ENCODE data around the gene SMARCA4.

The SMARCA4 gene

DNA sequence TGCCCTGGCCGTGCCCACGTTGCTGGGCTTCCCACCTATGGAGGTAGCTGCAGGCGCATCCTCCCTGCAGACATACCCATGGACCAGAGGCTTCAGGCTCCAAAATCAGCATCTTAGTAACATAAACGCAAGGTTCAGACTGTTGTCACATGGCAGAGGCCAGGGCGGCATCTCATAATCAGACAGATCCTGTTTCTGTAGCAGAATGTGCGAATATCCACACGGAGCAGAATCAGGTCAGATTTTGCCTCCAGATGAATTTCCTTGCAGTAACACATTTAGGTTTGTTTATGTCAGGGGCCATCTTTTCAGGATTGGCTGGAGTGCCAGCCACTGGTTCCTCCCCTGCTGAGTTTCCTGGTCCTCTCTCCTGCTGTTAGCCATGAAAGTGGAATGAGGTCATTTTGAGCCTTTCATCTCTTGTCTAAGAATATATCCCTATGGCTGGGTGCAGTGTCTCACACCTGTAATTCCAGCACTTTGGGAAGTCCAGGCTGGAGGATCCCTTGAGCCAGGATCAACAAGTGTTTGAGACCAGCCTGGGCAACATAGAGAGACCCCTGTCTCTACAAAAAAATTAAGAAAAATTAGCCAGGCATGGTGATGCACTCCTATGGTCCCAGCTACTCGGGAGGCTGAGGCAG lies 20.5 kb downstream of the SMARCA4 start (continued):
- TF ChIP-seq, protein P1, sequence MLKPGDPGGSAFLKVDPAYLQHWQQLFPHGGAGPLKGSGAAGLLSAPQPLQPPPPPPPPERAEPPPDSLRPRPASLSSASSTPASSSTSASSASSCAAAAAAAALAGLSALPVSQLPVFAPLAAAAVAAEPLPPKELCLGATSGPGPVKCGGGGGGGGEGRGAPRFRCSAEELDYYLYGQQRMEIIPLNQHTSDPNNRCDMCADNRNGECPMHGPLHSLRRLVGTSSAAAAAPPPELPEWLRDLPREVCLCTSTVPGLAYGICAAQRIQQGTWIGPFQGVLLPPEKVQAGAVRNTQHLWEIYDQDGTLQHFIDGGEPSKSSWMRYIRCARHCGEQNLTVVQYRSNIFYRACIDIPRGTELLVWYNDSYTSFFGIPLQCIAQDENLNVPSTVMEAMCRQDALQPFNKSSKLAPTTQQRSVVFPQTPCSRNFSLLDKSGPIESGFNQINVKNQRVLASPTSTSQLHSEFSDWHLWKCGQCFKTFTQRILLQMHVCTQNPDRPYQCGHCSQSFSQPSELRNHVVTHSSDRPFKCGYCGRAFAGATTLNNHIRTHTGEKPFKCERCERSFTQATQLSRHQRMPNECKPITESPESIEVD (tag by site-specific recombination; IDR thresholded peaks at IDR 0.05) = no peak
- TF ChIP-seq ZNF600 (tag by site-specific recombination; IDR thresholded peaks at IDR 0.05) (peak; percentile 62), ZEB2 (tag by site-specific recombination; IDR thresholded peaks at IDR 0.05) (peak; percentile 66; the same call in 1 of the 2 replicates), ZBTB21 (tag by site-specific recombination; IDR thresholded peaks at IDR 0.05) (no peak), BCL11B (tag by site-specific recombination; IDR thresholded peaks at IDR 0.05; ENCODE audit: low read depth) (no peak), SCRT1 (tag by site-specific recombination; IDR thresholded peaks at IDR 0.05; ENCODE audit: borderline replicate concordance) (peak; percentile 80), ZBTB20 (tag by site-specific recombination; IDR thresholded peaks at IDR 0.05) (0 out of 2 replicates have a peak, but pooled peaks have one; percentile 21), ZNF335 (tag by site-specific recombination; conservative IDR thresholded peaks at IDR 0.05) (peak; percentile 35; the same call in 1 of the 2 replicates), ZNF473 (tag by site-specific recombination; IDR thresholded peaks at IDR 0.05) (no peak), REPIN1 (tag by site-specific recombination; IDR thresholded peaks at IDR 0.05; ENCODE audit: low read depth) (no peak), ZNF202 (tag by site-specific recombination; IDR thresholded peaks at IDR 0.05; ENCODE audit: borderline replicate concordance) (no peak), ZNF146 (tag by site-specific recombination; IDR thresholded peaks at IDR 0.05) (no peak), ZNF837 (tag by site-specific recombination; IDR thresholded peaks at IDR 0.05) (no peak), ZNF624 (tag by site-specific recombination; IDR thresholded peaks at IDR 0.05) (no peak), GLI2 (tag by site-specific recombination; IDR thresholded peaks at IDR 0.05; ENCODE audit: borderline replicate concordance, low read depth) (no peak), ZNF701 (tag by site-specific recombination; IDR thresholded peaks at IDR 0.05) (no peak), ZIC2 (tag by site-specific recombination; IDR thresholded peaks at IDR 0.05) (peak; percentile 74), ZNF707 (tag by site-specific recombination; IDR thresholded peaks at IDR 0.05) (no peak), ZNF248 (tag by site-specific recombination; IDR thresholded peaks at IDR 0.05) (no peak), ZNF214 (tag by site-specific recombination; IDR thresholded peaks at IDR 0.05; ENCODE audit: borderline replicate concordance) (no peak)
- TF ChIP-seq, protein P2, sequence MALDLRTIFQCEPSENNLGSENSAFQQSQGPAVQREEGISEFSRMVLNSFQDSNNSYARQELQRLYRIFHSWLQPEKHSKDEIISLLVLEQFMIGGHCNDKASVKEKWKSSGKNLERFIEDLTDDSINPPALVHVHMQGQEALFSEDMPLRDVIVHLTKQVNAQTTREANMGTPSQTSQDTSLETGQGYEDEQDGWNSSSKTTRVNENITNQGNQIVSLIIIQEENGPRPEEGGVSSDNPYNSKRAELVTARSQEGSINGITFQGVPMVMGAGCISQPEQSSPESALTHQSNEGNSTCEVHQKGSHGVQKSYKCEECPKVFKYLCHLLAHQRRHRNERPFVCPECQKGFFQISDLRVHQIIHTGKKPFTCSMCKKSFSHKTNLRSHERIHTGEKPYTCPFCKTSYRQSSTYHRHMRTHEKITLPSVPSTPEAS (tag by site-specific recombination; IDR thresholded peaks at IDR 0.05) = no peak
- TF ChIP-seq, protein P3, sequence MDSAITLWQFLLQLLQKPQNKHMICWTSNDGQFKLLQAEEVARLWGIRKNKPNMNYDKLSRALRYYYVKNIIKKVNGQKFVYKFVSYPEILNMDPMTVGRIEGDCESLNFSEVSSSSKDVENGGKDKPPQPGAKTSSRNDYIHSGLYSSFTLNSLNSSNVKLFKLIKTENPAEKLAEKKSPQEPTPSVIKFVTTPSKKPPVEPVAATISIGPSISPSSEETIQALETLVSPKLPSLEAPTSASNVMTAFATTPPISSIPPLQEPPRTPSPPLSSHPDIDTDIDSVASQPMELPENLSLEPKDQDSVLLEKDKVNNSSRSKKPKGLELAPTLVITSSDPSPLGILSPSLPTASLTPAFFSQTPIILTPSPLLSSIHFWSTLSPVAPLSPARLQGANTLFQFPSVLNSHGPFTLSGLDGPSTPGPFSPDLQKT (IDR thresholded peaks at IDR 0.05; ENCODE audit: borderline replicate concordance, low read depth, low read length) = no peak
- TF ChIP-seq, protein P4, sequence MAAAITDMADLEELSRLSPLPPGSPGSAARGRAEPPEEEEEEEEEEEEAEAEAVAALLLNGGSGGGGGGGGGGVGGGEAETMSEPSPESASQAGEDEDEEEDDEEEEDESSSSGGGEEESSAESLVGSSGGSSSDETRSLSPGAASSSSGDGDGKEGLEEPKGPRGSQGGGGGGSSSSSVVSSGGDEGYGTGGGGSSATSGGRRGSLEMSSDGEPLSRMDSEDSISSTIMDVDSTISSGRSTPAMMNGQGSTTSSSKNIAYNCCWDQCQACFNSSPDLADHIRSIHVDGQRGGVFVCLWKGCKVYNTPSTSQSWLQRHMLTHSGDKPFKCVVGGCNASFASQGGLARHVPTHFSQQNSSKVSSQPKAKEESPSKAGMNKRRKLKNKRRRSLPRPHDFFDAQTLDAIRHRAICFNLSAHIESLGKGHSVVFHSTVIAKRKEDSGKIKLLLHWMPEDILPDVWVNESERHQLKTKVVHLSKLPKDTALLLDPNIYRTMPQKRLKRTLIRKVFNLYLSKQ (tag by site-specific recombination; IDR thresholded peaks at IDR 0.05; ENCODE audit: borderline replicate concordance) = no peak
- TF ChIP-seq, protein P5, sequence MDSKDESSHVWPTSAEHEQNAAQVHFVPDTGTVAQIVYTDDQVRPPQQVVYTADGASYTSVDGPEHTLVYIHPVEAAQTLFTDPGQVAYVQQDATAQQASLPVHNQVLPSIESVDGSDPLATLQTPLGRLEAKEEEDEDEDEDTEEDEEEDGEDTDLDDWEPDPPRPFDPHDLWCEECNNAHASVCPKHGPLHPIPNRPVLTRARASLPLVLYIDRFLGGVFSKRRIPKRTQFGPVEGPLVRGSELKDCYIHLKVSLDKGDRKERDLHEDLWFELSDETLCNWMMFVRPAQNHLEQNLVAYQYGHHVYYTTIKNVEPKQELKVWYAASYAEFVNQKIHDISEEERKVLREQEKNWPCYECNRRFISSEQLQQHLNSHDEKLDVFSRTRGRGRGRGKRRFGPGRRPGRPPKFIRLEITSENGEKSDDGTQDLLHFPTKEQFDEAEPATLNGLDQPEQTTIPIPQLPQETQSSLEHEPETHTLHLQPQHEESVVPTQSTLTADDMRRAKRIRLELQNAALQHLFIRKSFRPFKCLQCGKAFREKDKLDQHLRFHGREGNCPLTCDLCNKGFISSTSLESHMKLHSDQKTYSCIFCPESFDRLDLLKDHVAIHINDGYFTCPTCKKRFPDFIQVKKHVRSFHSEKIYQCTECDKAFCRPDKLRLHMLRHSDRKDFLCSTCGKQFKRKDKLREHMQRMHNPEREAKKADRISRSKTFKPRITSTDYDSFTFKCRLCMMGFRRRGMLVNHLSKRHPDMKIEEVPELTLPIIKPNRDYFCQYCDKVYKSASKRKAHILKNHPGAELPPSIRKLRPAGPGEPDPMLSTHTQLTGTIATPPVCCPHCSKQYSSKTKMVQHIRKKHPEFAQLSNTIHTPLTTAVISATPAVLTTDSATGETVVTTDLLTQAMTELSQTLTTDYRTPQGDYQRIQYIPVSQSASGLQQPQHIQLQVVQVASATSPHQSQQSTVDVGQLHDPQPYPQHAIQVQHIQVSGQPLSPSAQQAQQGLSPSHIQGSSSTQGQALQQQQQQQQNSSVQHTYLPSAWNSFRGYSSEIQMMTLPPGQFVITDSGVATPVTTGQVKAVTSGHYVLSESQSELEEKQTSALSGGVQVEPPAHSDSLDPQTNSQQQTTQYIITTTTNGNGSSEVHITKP (tag by site-specific recombination; IDR thresholded peaks at IDR 0.05) = peak; percentile 74
- TF ChIP-seq, protein P6, sequence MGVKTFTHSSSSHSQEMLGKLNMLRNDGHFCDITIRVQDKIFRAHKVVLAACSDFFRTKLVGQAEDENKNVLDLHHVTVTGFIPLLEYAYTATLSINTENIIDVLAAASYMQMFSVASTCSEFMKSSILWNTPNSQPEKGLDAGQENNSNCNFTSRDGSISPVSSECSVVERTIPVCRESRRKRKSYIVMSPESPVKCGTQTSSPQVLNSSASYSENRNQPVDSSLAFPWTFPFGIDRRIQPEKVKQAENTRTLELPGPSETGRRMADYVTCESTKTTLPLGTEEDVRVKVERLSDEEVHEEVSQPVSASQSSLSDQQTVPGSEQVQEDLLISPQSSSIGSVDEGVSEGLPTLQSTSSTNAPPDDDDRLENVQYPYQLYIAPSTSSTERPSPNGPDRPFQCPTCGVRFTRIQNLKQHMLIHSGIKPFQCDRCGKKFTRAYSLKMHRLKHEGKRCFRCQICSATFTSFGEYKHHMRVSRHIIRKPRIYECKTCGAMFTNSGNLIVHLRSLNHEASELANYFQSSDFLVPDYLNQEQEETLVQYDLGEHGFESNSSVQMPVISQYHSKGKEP (tag by site-specific recombination; IDR thresholded peaks at IDR 0.05) = no peak
- TF ChIP-seq, protein P7, sequence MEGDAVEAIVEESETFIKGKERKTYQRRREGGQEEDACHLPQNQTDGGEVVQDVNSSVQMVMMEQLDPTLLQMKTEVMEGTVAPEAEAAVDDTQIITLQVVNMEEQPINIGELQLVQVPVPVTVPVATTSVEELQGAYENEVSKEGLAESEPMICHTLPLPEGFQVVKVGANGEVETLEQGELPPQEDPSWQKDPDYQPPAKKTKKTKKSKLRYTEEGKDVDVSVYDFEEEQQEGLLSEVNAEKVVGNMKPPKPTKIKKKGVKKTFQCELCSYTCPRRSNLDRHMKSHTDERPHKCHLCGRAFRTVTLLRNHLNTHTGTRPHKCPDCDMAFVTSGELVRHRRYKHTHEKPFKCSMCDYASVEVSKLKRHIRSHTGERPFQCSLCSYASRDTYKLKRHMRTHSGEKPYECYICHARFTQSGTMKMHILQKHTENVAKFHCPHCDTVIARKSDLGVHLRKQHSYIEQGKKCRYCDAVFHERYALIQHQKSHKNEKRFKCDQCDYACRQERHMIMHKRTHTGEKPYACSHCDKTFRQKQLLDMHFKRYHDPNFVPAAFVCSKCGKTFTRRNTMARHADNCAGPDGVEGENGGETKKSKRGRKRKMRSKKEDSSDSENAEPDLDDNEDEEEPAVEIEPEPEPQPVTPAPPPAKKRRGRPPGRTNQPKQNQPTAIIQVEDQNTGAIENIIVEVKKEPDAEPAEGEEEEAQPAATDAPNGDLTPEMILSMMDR (tag by site-specific recombination; IDR thresholded peaks at IDR 0.05) = no peak

All from HEK293 (cell line).